HL-60 (cell line): ENCODE data around the gene ACTG1.

Experiments used
- DNase-seq, 2 experiments: peaks; one replicate each; pipeline ENCODE4 v3.0.0-alpha.2; 2010 to 2020; ENCODE audit warnings: low read depth in 1 of 2, low spot score in 1 of 2
- H3K27ac ChIP-seq: fragments of 250-450 bp; sonication (Bioruptor Pico); replicated peaks from 2 replicates; pipeline ENCODE4 v1.5.1; 2020; ENCODE audit warnings: mild to moderate bottlenecking, moderate library complexity
- H3K27me3 ChIP-seq: fragments of 250-450 bp; sonication (Bioruptor Pico); 2 replicates; pipeline ENCODE4 v1.5.1; 2021; ENCODE audit warnings: mild to moderate bottlenecking, moderate library complexity; ENCODE audit not compliant: insufficient read depth, poor library complexity, severe bottlenecking
- H3K4me3 ChIP-seq: replicated peaks from 2 replicates; pipeline ENCODE4 v1.5.1; 2011; ENCODE audit warnings: mild to moderate bottlenecking, control low read depth, low read length; ENCODE audit not compliant: insufficient read depth
- GABPA ChIP-seq: IDR thresholded peaks from 2 replicates; pipeline ENCODE4 v1.6.1; 2012; ENCODE audit warnings: low read depth
- POLR2AphosphoS5 ChIP-seq: IDR thresholded peaks from 2 replicates; pipeline ENCODE4 v1.6.1; 2012; ENCODE audit warnings: low read depth
- SPI1 ChIP-seq: IDR thresholded peaks from 2 replicates; pipeline ENCODE4 v1.6.1; 2012; ENCODE audit warnings: low read depth, mild to moderate bottlenecking, borderline replicate concordance
- TF ChIP-seq, protein P1 (sequence below): IDR thresholded peaks from 2 replicates; pipeline ENCODE4 v1.6.1; 2012; ENCODE audit warnings: low read depth; ENCODE audit not compliant: insufficient replicate concordance
- TF ChIP-seq, protein P2 (sequence below): IDR thresholded peaks from one replicate; pipeline ENCODE4 v1.5.1; 2011; ENCODE audit warnings: low read length, control low read depth, inconsistent platforms; ENCODE audit not compliant: insufficient read depth

ACTG1 gene

DNA sequence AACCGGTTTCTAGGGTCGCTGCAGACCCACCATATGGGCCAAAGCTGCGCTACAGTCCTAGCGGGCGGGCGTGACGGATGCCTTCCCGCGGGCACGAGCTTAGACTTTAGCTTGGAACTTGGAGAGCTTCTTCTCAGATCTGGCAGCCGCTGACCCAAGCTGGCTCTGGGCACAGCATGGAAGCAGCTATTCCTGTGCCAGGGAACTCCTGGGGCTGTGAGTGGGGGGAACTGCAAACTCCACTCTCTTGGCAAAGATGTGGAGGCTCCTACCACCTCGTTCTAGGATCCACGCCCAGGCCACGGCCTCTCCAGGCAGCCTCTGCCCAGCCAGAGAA lies 30.7 kb upstream of the ACTG1 start:
- DNase-seq, result no peak
- TF ChIP-seq, protein P1, sequence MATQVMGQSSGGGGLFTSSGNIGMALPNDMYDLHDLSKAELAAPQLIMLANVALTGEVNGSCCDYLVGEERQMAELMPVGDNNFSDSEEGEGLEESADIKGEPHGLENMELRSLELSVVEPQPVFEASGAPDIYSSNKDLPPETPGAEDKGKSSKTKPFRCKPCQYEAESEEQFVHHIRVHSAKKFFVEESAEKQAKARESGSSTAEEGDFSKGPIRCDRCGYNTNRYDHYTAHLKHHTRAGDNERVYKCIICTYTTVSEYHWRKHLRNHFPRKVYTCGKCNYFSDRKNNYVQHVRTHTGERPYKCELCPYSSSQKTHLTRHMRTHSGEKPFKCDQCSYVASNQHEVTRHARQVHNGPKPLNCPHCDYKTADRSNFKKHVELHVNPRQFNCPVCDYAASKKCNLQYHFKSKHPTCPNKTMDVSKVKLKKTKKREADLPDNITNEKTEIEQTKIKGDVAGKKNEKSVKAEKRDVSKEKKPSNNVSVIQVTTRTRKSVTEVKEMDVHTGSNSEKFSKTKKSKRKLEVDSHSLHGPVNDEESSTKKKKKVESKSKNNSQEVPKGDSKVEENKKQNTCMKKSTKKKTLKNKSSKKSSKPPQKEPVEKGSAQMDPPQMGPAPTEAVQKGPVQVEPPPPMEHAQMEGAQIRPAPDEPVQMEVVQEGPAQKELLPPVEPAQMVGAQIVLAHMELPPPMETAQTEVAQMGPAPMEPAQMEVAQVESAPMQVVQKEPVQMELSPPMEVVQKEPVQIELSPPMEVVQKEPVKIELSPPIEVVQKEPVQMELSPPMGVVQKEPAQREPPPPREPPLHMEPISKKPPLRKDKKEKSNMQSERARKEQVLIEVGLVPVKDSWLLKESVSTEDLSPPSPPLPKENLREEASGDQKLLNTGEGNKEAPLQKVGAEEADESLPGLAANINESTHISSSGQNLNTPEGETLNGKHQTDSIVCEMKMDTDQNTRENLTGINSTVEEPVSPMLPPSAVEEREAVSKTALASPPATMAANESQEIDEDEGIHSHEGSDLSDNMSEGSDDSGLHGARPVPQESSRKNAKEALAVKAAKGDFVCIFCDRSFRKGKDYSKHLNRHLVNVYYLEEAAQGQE, result no peak
- no peak for TF ChIP-seq SPI1
- no peak for TF ChIP-seq POLR2AphosphoS5
- TF ChIP-seq, protein P2, sequence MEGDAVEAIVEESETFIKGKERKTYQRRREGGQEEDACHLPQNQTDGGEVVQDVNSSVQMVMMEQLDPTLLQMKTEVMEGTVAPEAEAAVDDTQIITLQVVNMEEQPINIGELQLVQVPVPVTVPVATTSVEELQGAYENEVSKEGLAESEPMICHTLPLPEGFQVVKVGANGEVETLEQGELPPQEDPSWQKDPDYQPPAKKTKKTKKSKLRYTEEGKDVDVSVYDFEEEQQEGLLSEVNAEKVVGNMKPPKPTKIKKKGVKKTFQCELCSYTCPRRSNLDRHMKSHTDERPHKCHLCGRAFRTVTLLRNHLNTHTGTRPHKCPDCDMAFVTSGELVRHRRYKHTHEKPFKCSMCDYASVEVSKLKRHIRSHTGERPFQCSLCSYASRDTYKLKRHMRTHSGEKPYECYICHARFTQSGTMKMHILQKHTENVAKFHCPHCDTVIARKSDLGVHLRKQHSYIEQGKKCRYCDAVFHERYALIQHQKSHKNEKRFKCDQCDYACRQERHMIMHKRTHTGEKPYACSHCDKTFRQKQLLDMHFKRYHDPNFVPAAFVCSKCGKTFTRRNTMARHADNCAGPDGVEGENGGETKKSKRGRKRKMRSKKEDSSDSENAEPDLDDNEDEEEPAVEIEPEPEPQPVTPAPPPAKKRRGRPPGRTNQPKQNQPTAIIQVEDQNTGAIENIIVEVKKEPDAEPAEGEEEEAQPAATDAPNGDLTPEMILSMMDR, result no peak
- no peak for TF ChIP-seq GABPA
- Histone ChIP-seq H3K27me3 (no peaks in the 10 kb centered on the region), H3K27ac (no peak overlapping the region), H3K4me3 (no peak overlapping the region)

DNA sequence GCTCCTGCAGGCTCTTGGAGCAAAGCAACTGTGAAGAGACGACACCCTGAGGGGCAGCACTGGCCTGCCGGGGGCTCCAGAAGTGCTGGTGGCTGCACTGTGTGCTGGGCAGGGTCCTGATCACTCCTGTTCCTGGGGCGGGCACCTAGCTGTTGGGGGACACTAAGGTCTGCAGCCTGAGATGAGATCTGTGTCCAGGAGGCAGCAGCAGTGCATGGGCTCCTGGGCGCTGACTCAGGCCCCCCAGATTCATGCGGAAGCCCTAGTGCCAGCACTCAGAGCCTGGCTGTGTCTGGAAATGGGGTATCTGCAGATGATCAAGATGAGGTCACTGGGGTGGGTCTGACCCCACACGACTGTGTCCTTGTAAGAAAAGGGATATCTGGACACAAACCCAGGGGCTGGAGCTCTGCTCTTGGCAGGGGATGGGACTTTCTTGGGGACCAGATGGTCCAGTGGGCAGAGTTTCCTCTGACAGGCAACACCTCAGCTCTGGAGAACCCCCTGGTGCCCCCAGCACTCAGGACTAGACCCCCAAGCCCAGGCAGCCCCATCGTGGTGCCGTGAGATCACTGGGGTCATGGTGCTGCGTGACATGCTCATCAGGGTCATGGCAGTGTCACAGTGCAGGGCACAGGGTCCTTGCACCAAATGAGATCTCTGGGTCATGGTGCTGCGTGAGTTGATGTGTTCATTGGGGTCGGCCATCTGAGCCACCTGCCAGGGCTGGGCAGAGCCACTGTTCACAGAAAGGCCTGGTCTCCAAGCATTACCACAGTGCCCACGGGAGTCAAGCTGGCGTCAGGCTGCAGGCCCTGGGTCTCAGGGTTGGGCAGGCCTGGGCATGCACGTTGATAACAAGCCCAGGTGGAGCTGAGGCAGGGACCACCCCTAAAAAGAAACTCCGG lies 30.1 kb upstream of the ACTG1 start:
- Histone ChIP-seq H3K27me3 (no peaks in the 10 kb centered on the region), H3K4me3 (no peak overlapping the region), H3K27ac (no peak overlapping the region)
- no peak for DNase-seq
- TF ChIP-seq POLR2AphosphoS5 (no peak), SPI1 (no peak), GABPA (no peak)
- TF ChIP-seq, protein P1, result no peak
- TF ChIP-seq, protein P2, result no peak

DNA sequence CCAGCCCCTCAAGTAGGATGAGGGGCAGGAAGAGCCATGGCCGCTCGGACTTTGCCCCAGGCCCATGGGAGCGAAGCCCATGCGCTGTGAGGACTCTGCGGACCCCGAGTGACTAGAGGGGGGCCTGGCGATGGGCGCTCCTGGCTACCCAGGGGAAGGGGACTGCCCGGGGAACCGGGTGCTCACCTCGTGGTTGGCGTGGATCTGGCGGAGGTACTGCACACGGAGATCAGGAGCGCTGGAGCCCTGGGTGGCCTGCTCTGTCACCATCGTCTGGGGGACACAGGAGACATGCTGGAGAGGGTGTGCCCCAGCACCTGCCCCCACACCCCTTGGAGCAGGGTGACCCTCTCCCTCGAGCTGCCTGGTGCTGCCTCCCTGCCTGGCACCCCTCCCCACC lies 28.5 kb upstream of the ACTG1 start:
- Histone ChIP-seq H3K27ac (no peak overlapping the region), H3K27me3 (peaks cover 11% of the 10 kb centered on the region), H3K4me3 (no peak overlapping the region)
- DNase-seq, result no peak
- TF ChIP-seq, protein P1, result no peak
- TF ChIP-seq, protein P2, result no peak
- no peak for TF ChIP-seq SPI1
- TF ChIP-seq GABPA, result no peak
- TF ChIP-seq POLR2AphosphoS5, result no peak
